ENCODE measurements around the gene ALS2.

ALS2 gene

GRCh38 chr2:201785135-201785534 lies 4.4 kb upstream of the ALS2 start:
- in situ Hi-C loops (cut with MboI; ENCODE audit: low pct_unique_long_range_greater_than_20kb, low sequenced_read_pairs, unreplicated experiment) = no loop called here
- DNase-seq (ENCODE audit: low spot score) = no peak
- TF ChIP-seq CTCF (IDR thresholded peaks at IDR 0.05; ENCODE audit: extremely low read depth, insufficient read depth, missing control alignments) = no peak

- no peak for TF ChIP-seq CTCF (IDR thresholded peaks at IDR 0.05; ENCODE audit: extremely low read depth, insufficient read depth, missing control alignments)
- in situ Hi-C loops (cut with MboI; ENCODE audit: low pct_unique_long_range_greater_than_20kb, low sequenced_read_pairs, unreplicated experiment) = no loop called here
- no peak for DNase-seq (ENCODE audit: low spot score)
Measured at GRCh38 chr2:201784563-201784962, 3.8 kb upstream of the ALS2 start.

DNA sequence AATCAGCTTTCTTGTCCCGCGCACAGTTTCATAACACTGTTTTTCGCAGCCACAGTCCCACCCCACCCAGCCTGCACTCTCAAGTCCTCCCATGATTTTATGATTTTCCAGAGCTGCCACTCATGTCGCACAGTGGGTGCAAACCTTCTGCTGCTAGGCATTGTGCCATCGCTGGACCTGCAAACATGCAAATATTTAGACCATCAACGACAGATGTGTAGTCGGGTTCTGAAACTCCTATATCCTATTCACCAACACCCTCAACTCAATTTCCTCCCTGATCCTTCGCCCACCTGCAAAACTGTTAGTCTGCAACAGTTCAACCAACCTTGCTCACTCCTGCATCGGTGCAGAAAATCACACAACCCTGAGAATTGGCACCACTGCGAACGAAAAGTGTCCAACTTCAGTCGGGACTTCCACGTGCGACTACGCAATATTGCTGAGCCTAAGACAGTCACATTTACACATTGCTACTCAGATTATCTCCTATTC lies 871 bp upstream of the ALS2 start:
- DNase-seq (ENCODE audit: low spot score) = peak; percentile 27
- TF ChIP-seq CTCF (IDR thresholded peaks at IDR 0.05; ENCODE audit: extremely low read depth, insufficient read depth, missing control alignments) = no peak
- in situ Hi-C loops (cut with MboI; ENCODE audit: low pct_unique_long_range_greater_than_20kb, low sequenced_read_pairs, unreplicated experiment) = no loop called here

DNA sequence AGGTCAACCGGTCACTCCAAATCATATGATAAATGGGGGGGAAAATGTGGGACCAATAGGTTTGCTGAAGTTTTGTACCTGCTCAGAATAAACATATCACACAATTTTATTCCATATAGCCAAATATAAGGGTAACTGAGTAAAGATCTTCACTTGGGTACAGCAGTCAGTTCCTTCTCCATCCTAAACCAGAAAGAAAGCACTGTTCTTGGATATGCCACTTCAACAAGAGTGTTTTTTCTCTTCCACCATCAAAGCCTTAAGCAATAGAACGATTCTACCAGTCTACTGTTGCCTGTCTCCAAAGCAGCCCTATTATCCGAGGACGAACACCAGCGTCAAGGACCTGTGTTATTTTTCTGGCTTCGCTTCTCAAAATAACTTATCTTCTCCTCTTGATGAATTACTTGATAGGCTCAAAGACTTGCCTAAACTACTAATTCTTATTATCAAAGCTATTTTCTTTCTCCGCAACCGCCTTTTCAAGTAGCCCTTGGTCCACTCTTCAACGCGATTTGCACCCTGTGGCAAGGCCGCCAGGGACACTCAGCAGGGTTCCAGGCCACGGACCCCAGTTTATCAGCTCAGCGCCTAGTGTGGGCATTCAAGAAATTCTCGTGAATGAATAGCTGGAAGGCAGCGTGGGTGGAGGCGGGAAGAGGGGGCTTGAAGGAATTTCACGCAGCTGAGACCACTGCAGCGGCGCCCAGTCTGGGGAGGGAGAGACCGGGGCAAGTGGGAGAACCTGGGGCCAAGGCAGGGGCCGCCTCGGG lies 646 bp downstream of the ALS2 start:
- no peak for TF ChIP-seq CTCF (IDR thresholded peaks at IDR 0.05; ENCODE audit: extremely low read depth, insufficient read depth, missing control alignments)
- DNase-seq (ENCODE audit: low spot score) = peak; percentile 9
- in situ Hi-C loops (cut with MboI; ENCODE audit: low pct_unique_long_range_greater_than_20kb, low sequenced_read_pairs, unreplicated experiment) = no loop called here

DNA sequence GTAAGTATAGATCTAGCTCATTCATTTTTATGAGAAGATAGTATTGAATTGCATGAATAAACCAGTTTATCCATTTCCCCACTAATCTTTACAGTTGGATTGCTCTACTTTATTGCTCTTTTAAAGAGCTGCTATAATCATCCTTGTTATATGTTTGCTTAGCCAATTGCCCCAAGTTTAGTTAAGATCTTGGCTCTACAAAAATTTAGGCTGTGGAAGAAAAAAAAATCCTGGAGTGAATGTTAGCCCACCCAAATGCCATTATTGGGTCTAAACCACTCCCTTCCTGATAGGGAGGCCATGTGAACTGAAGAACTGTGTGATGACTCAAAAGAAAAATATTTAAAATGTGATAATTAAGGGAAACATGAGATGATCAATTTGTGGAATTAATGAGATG lies 2.9 kb downstream of the ALS2 start:
- no peak for TF ChIP-seq CTCF (IDR thresholded peaks at IDR 0.05; ENCODE audit: extremely low read depth, insufficient read depth, missing control alignments)
- no peak for DNase-seq (ENCODE audit: low spot score)
- in situ Hi-C loops (cut with MboI; ENCODE audit: low pct_unique_long_range_greater_than_20kb, low sequenced_read_pairs, unreplicated experiment) = no loop called here

DNA sequence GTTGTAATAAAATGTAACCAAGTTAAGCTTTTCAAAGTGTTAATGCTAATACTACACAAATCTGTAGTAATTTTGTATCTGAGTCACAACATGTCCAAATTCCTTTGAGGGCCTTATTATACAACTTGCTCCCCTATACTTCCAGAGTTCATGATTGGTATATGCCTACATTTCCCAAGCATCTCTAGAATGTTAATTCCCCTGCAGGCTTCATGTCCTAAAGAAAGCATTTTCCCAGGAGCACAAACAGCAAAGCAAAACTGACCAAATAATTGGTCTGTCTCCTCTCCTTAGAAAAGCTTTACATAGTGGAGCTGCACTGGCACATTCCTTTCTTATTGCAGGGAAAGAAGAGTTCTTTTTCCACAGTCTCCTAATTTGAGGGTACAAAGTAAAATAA lies 3.7 kb downstream of the ALS2 start:
- TF ChIP-seq CTCF (IDR thresholded peaks at IDR 0.05; ENCODE audit: extremely low read depth, insufficient read depth, missing control alignments) = no peak
- no peak for DNase-seq (ENCODE audit: low spot score)
- in situ Hi-C loops (cut with MboI; ENCODE audit: low pct_unique_long_range_greater_than_20kb, low sequenced_read_pairs, unreplicated experiment) = no loop called here
